Lower leg skin (tissue), 3 donors: Measurements from ENCODE around the gene RNF157.

ENCODE experiments used
- CTCF ChIP-seq, 3 donors: fragments of 450-650 bp; IDR thresholded peaks; one replicate each; pipeline ENCODE4 v1.5.1; 2016; ENCODE audit warnings: antibody characterized with exemption in 3 of 3, mild to moderate bottlenecking in 3 of 3, moderate library complexity in 2 of 3
- POLR2A ChIP-seq, 2 donors: fragments of 450-650 bp; IDR thresholded peaks; one replicate each; pipeline ENCODE4 v1.6.1; 2016 to 2017; ENCODE audit warnings: antibody characterized with exemption in 2 of 2, mild to moderate bottlenecking in 1 of 2, moderate library complexity in 1 of 2

- TF ChIP-seq POLR2A (IDR thresholded peaks at IDR 0.05) (no peak), CTCF (IDR thresholded peaks at IDR 0.05) (no peak)
These were observed 27.9 kb upstream of the RNF157 start for GRCh38 chr17:76268015-76268749.
